ENCODE measurements around the gene HOXC12.

Gene HOXC12

DNA sequence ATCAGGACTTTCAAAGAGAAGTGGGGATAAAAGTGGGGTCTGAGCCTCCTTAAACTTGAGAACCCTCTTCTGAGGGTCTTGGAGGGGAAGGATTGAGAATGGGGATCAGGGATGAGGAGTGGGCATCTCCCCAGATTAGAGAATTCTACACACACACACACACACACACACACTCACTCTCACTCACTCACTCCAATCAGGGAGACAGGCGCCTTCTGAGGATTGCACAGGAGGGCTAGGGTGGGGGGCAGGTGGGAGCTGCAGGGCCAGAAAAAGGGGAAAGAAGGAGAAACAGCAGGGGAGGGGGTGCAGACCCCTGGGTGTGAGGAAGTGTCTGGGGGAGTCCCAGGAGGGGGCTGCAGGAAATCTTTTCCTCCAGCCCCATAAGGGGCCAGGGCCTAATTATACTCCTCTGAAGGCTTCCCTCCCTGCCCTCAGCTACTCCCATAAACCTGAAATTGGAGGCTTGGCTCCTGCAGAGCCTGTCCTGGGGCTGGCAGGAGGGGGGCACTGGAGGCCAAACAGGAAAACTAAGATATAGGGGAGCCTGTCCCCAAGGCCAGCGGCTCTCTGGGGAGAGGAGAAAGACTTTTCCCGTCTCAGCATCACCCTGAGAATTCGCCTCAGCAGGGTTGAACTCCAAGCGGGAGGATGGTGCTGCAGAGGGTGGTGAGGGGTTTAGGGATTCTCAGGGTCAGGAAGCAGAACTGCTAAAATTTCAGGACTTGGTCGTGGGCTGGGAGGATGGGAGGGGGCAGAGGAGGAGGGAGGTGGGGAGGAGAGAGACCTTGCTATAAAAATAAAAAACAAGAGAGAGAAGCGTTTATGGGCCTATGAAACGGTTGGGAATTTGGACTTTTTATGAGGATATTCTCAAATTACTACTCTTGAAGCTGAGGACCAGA is 46.8 kb downstream of the HOXC12 start:
- Histone ChIP-seq H2AFZ (ENCODE audit: low read depth) (no peak overlapping the region), H3K27me3 (ENCODE audit: insufficient read depth, low read depth) (peaks cover 99% of the 10 kb centered on the region), H3K36me3 (ENCODE audit: insufficient read depth) (no peaks in the 10 kb centered on the region), H3K4me1 (ENCODE audit: low read depth, poor library complexity, severe bottlenecking) (peaks cover 18% of the 10 kb centered on the region), H3K4me3 (IDR thresholded peaks at IDR 0.05; ENCODE audit: insufficient read depth, low read depth, low read length) (no peak overlapping the region), H4K20me1 (ENCODE audit: insufficient read depth) (no peaks in the 10 kb centered on the region), H3K27ac (no peak overlapping the region), H3K4me2 (no peak overlapping the region), H3K9ac (no peak overlapping the region), H3K79me2 (ENCODE audit: insufficient read depth, low read depth) (no peaks in the 10 kb centered on the region)
- TF ChIP-seq, protein P1, sequence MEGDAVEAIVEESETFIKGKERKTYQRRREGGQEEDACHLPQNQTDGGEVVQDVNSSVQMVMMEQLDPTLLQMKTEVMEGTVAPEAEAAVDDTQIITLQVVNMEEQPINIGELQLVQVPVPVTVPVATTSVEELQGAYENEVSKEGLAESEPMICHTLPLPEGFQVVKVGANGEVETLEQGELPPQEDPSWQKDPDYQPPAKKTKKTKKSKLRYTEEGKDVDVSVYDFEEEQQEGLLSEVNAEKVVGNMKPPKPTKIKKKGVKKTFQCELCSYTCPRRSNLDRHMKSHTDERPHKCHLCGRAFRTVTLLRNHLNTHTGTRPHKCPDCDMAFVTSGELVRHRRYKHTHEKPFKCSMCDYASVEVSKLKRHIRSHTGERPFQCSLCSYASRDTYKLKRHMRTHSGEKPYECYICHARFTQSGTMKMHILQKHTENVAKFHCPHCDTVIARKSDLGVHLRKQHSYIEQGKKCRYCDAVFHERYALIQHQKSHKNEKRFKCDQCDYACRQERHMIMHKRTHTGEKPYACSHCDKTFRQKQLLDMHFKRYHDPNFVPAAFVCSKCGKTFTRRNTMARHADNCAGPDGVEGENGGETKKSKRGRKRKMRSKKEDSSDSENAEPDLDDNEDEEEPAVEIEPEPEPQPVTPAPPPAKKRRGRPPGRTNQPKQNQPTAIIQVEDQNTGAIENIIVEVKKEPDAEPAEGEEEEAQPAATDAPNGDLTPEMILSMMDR (conservative IDR thresholded peaks at IDR 0.05; ENCODE audit: low read depth, low read length), result no peak

- no peak overlapping the region for H3K4me3 ChIP-seq (IDR thresholded peaks at IDR 0.05; ENCODE audit: insufficient read depth, low read depth, low read length)
- no peaks in the 10 kb centered on the region for H4K20me1 ChIP-seq (ENCODE audit: insufficient read depth)
- no peak overlapping the region for H3K9ac ChIP-seq
- H3K27me3 ChIP-seq (ENCODE audit: insufficient read depth, low read depth), result peaks cover 99% of the 10 kb centered on the region
- TF ChIP-seq, protein P1 (conservative IDR thresholded peaks at IDR 0.05; ENCODE audit: low read depth, low read length), result no peak
- H3K27ac ChIP-seq, result no peak overlapping the region
- H2AFZ ChIP-seq (ENCODE audit: low read depth), result no peak overlapping the region
- no peaks in the 10 kb centered on the region for H3K79me2 ChIP-seq (ENCODE audit: insufficient read depth, low read depth)
- peaks cover 19% of the 10 kb centered on the region for H3K4me1 ChIP-seq (ENCODE audit: low read depth, poor library complexity, severe bottlenecking)
- H3K4me2 ChIP-seq, result no peak overlapping the region
- H3K36me3 ChIP-seq (ENCODE audit: insufficient read depth), result no peaks in the 10 kb centered on the region
Measured at GRCh38 chr12:54002278-54002914, 47.7 kb downstream of the HOXC12 start.

GRCh38 chr12:54002915-54003389 is 48.2 kb downstream of the HOXC12 start:
- no peak overlapping the region for H3K27ac ChIP-seq
- H4K20me1 ChIP-seq (ENCODE audit: insufficient read depth), result no peaks in the 10 kb centered on the region
- H3K27me3 ChIP-seq (ENCODE audit: insufficient read depth, low read depth), result peaks cover 99% of the 10 kb centered on the region
- peaks cover 19% of the 10 kb centered on the region for H3K4me1 ChIP-seq (ENCODE audit: low read depth, poor library complexity, severe bottlenecking)
- no peak overlapping the region for H3K9ac ChIP-seq
- H3K36me3 ChIP-seq (ENCODE audit: insufficient read depth), result no peaks in the 10 kb centered on the region
- TF ChIP-seq, protein P1 (conservative IDR thresholded peaks at IDR 0.05; ENCODE audit: low read depth, low read length), result no peak
- no peak overlapping the region for H3K4me2 ChIP-seq
- H2AFZ ChIP-seq (ENCODE audit: low read depth), result no peak overlapping the region
- no peaks in the 10 kb centered on the region for H3K79me2 ChIP-seq (ENCODE audit: insufficient read depth, low read depth)
- H3K4me3 ChIP-seq (IDR thresholded peaks at IDR 0.05; ENCODE audit: insufficient read depth, low read depth, low read length), result no peak overlapping the region

GRCh38 chr12:54003625-54004024 is 48.9 kb downstream of the HOXC12 start:
- H3K4me3 ChIP-seq (IDR thresholded peaks at IDR 0.05; ENCODE audit: insufficient read depth, low read depth, low read length), result no peak overlapping the region
- H2AFZ ChIP-seq (ENCODE audit: low read depth), result no peak overlapping the region
- H3K36me3 ChIP-seq (ENCODE audit: insufficient read depth), result no peaks in the 10 kb centered on the region
- no peak overlapping the region for H3K27ac ChIP-seq
- TF ChIP-seq, protein P1 (conservative IDR thresholded peaks at IDR 0.05; ENCODE audit: low read depth, low read length), result no peak
- no peaks in the 10 kb centered on the region for H4K20me1 ChIP-seq (ENCODE audit: insufficient read depth)
- no peak overlapping the region for H3K9ac ChIP-seq
- peaks cover 19% of the 10 kb centered on the region for H3K4me1 ChIP-seq (ENCODE audit: low read depth, poor library complexity, severe bottlenecking)
- H3K79me2 ChIP-seq (ENCODE audit: insufficient read depth, low read depth), result no peaks in the 10 kb centered on the region
- peaks cover 99% of the 10 kb centered on the region for H3K27me3 ChIP-seq (ENCODE audit: insufficient read depth, low read depth)
- H3K4me2 ChIP-seq, result no peak overlapping the region
